Skeletal muscle tissue (tissue), 4 donors: ENCODE measurements around the gene NYAP2. TPM values are rescaled to one million over a fixed set of nuclear protein-coding genes. Genes with fewer than 3 reads are reported as not detected.

Source experiments
- H3K27ac ChIP-seq: one replicate; pipeline ENCODE4 v1.7.0; 2013; ENCODE audit warnings: mild to moderate bottlenecking, low read depth, low read length, inconsistent platforms
- H3K27me3 ChIP-seq, 3 donors: one replicate each; pipeline ENCODE4 v1.7.0; 2013; ENCODE audit warnings: low read length in 3 of 3; ENCODE audit not compliant: control insufficient read depth in 3 of 3, insufficient read depth in 3 of 3
- H3K36me3 ChIP-seq, 3 donors: one replicate each; pipeline ENCODE4 v1.7.0; 2013; ENCODE audit warnings: low read length in 3 of 3; ENCODE audit not compliant: control insufficient read depth in 3 of 3, insufficient read depth in 3 of 3
- H3K4me1 ChIP-seq, 3 donors: one replicate each; pipeline ENCODE4 v1.7.0; 2013; ENCODE audit warnings: low read length in 3 of 3, mild to moderate bottlenecking in 3 of 3; ENCODE audit not compliant: control insufficient read depth in 3 of 3, insufficient read depth in 3 of 3
- H3K4me3 ChIP-seq, 3 donors: one replicate each; pipeline ENCODE4 v1.7.0; 2013; ENCODE audit warnings: low read length in 3 of 3
- H3K9ac ChIP-seq, 3 donors: one replicate each; pipeline ENCODE4 v1.7.0; 2013; ENCODE audit warnings: low read length in 3 of 3, mild to moderate bottlenecking in 3 of 3, moderate library complexity in 2 of 3, low read depth in 1 of 3
- H3K9me3 ChIP-seq, 3 donors: one replicate each; pipeline ENCODE4 v1.7.0; 2013; ENCODE audit warnings: low read length in 3 of 3; ENCODE audit not compliant: control insufficient read depth in 3 of 3
- total RNA-seq: library from RNA; depleted of rRNA; stranded (reverse); fragments of >200 nt; gene quantifications from one replicate; pipeline ENCODE4 v1.2.3, GENCODE V29; 2014
- donor health status: Osteomylitis.

Gene NYAP2
- total RNA-seq, 1 donor from 2014 or later: 0.52 TPM

DNA sequence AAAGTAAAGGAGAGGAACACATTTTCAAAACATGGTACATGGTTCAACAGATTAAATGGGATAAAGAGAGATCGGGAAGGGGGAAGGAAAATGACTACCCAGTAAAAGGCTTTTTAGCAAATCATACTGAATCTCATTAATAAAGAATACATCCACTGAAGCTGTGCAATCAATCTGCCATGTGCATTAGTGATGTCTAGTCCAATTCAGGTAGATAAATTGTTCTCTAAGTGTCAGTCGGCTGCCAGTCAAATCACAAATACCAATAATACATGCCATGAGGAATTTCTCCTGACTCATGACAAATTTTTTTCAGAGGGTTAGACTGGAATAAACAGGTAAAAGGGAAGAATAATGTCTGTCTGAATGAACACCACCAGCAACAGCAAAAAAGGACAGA is 22.6 kb downstream of the NYAP2 start:
- H3K27me3 ChIP-seq: no peaks in the 10 kb centered on the region
- H3K4me1 ChIP-seq: no peaks in the 10 kb centered on the region
- H3K4me3 ChIP-seq: no peak overlapping the region
- no peak overlapping the region for H3K27ac ChIP-seq
- no peaks in the 10 kb centered on the region for H3K9me3 ChIP-seq
- H3K36me3 ChIP-seq: no peaks in the 10 kb centered on the region
- no peak overlapping the region for H3K9ac ChIP-seq

GRCh38 chr2:225425284-225425683 is 25.8 kb downstream of the NYAP2 start:
- Histone ChIP-seq H3K4me3 (no peak overlapping the region), H3K4me1 (no peaks in the 10 kb centered on the region), H3K9me3 (no peaks in the 10 kb centered on the region), H3K36me3 (no peaks in the 10 kb centered on the region), H3K9ac (no peak overlapping the region), H3K27me3 (no peaks in the 10 kb centered on the region), H3K27ac (no peak overlapping the region)

DNA sequence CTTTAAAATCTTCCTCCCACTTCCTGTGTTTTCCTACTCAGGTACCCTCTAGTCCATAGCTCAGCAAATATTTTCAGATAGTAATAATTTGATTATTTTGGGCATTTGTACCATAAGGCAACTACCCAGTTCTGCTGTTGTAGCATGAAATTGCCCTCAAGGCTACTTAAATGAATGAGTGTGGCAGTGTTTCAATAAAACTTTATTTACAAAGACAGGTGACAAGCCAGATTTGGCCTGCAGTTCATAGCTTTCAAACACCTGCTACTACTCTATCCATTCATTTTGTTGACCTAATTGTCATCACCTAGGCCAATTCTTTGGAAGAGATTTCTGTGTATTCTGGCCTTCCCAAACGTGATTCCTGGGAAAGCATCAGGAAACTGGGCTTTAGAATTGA is 28.9 kb downstream of the NYAP2 start:
- no peak overlapping the region for H3K27ac ChIP-seq
- no peaks in the 10 kb centered on the region for H3K9me3 ChIP-seq
- H3K9ac ChIP-seq: no peak overlapping the region
- H3K4me1 ChIP-seq: no peaks in the 10 kb centered on the region
- no peaks in the 10 kb centered on the region for H3K36me3 ChIP-seq
- no peak overlapping the region for H3K4me3 ChIP-seq
- H3K27me3 ChIP-seq: no peaks in the 10 kb centered on the region

DNA sequence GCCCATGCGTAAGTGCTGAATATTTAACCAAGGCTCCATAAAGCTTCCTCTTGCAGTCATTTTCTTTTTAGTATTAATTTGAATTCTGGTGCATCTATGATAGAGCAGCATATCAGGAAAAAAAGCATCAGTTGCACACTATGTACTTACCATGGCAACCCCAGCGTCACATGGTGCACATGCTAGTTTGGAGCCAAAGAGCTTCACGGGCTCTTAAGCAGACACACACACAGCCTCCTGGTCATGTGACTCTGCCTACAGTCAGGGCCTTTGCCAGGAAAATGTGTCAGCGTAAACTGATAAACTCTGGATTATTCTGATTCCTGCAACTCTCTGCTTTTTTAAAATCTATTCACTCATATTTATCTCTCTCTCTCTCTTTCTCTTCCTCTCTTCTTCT is 30.2 kb downstream of the NYAP2 start:
- H3K27me3 ChIP-seq: no peaks in the 10 kb centered on the region
- no peaks in the 10 kb centered on the region for H3K36me3 ChIP-seq
- no peaks in the 10 kb centered on the region for H3K9me3 ChIP-seq
- no peaks in the 10 kb centered on the region for H3K4me1 ChIP-seq
- H3K27ac ChIP-seq: no peak overlapping the region
- H3K4me3 ChIP-seq: no peak overlapping the region
- no peak overlapping the region for H3K9ac ChIP-seq

DNA sequence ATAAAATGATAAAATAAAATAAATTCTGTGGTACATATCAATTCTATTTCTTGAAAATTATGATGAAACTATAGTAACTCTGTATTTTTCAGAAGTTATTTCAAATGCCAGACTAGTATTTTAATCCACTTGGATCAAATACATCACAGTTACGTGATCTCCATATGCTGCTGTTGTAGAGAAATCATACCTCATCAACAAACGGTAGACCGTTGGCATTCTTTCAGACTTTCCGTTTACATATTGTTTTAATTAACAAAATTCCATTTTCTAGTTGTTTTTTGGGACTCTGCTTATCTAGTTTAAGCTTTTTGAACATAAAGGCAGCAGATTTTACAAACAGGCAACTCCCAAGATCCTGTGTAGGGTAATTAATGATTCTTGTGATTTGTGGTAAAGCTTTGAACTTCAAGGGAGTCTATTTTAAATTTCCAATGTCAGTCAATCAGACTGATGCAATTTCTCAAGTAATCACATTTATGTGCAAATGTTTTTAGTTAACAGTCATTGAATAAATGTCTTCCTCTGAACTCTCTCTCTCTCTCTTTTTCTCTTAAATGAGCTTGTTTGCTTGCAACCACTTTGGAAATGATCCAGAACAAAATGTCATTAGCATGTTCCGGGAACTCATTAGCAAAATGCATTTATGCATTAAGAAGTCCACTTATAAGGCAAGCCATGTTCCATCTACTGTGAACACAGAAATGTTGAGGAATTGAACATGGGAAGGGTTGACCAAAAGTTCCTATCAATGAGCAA is 31.8 kb downstream of the NYAP2 start:
- no peaks in the 10 kb centered on the region for H3K9me3 ChIP-seq
- no peak overlapping the region for H3K9ac ChIP-seq
- H3K4me3 ChIP-seq: no peak overlapping the region
- no peaks in the 10 kb centered on the region for H3K4me1 ChIP-seq
- no peaks in the 10 kb centered on the region for H3K27me3 ChIP-seq
- H3K36me3 ChIP-seq: no peaks in the 10 kb centered on the region
- no peak overlapping the region for H3K27ac ChIP-seq

DNA sequence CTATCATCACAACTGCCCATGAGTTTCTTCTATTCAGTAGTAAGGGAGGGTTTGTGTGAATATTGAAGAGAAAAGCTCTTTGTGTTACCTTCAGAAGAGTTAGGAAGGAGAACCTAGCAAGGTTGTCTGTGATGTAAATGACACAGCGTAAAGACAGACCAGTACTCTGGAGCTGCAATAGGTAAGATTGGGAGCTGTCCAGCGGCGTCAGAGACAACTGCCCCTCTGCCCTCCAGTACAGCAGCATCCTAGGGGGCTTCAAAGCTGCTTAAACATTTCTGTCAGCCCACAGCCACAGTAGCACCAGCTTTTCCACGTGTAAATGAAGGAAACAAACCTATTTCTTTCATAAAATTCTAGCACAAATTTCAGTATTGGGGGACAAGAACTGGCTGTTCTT is 34.5 kb downstream of the NYAP2 start:
- Histone ChIP-seq H3K4me3 (no peak overlapping the region), H3K9ac (no peak overlapping the region), H3K27me3 (no peaks in the 10 kb centered on the region), H3K4me1 (no peaks in the 10 kb centered on the region), H3K36me3 (no peaks in the 10 kb centered on the region), H3K27ac (no peak overlapping the region), H3K9me3 (no peaks in the 10 kb centered on the region)

DNA sequence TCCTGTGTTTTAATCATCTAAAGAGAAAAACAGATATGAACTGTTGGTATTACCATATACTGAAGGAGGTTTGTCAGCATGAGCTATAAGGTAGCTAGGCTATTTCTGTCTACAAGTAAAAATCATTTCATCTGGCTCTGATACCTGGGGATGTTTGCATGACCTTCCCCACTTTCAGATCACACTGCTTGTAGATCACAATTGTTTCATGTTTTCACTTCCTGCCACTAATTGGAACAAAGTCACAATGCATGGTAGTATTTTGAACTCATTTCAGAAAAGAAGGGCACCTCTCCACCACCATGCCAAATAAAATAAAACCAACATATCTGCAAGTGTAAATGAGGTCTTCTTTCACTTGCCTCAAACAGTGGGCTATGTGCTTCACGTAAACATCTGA is 37.8 kb downstream of the NYAP2 start:
- no peak overlapping the region for H3K9ac ChIP-seq
- no peaks in the 10 kb centered on the region for H3K4me1 ChIP-seq
- no peaks in the 10 kb centered on the region for H3K9me3 ChIP-seq
- no peaks in the 10 kb centered on the region for H3K36me3 ChIP-seq
- H3K27me3 ChIP-seq: no peaks in the 10 kb centered on the region
- no peak overlapping the region for H3K27ac ChIP-seq
- H3K4me3 ChIP-seq: no peak overlapping the region

DNA sequence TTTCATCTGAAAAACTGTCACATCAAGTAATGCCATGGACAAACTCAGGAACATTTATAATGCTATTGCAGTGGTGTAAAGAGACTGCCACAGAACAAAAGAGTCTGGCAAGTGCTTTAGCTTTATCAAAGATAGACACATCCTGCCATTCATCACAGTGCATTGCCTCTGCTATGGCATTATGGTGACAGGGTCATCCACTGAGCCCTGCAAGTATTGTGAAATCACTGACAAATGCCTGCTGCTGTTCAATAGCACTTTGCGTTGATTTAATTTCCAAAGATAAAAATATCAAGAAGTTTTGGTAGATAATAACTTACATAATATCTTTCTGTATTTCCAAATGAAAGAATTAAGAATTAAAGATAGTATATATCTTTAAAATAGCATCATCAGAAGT is 38.7 kb downstream of the NYAP2 start:
- H3K27ac ChIP-seq: no peak overlapping the region
- no peaks in the 10 kb centered on the region for H3K4me1 ChIP-seq
- no peak overlapping the region for H3K4me3 ChIP-seq
- no peaks in the 10 kb centered on the region for H3K27me3 ChIP-seq
- no peaks in the 10 kb centered on the region for H3K9me3 ChIP-seq
- no peak overlapping the region for H3K9ac ChIP-seq
- H3K36me3 ChIP-seq: no peaks in the 10 kb centered on the region

DNA sequence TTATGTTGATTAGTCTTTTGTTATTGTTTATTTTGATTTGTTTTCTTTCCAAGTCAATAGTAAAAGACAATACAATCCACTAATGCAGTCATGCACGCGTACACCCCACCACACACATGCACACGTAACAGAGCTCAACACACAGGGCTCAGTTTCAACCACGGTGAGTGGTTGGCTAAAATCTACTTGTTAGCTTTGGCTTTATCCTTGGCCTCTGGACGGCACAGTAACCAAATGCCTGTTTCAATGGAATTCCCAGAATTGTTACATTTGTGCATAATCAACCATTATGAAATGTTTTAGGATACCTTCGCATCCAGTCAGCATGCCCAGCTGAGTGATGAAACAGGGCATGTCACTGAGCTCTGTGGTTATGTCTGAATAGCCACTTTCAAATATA is 53.2 kb downstream of the NYAP2 start:
- Histone ChIP-seq H3K4me3 (no peak overlapping the region), H3K36me3 (no peaks in the 10 kb centered on the region), H3K9me3 (no peaks in the 10 kb centered on the region), H3K9ac (no peak overlapping the region), H3K27ac (no peak overlapping the region), H3K27me3 (no peaks in the 10 kb centered on the region), H3K4me1 (no peaks in the 10 kb centered on the region)

GRCh38 chr2:225454412-225454811 is 54.9 kb downstream of the NYAP2 start:
- Histone ChIP-seq H3K27me3 (no peaks in the 10 kb centered on the region), H3K4me1 (no peaks in the 10 kb centered on the region), H3K4me3 (no peak overlapping the region), H3K9me3 (no peaks in the 10 kb centered on the region), H3K36me3 (no peaks in the 10 kb centered on the region), H3K9ac (no peak overlapping the region), H3K27ac (no peak overlapping the region)
